Activated B cell treated with CpG ODN at 0.5 μM for 24 hours (primary cell): Measurements from ENCODE around the gene GJA3. TPM values are rescaled to one million over a fixed set of nuclear protein-coding genes. Genes with fewer than 3 reads are reported as not detected.
A peak's percentile ranks its signal among the peaks of the same experiment; 100 is the strongest.

Experiments used
- ATAC-seq: fragments of 200-7000 bp; cut with Tn5 transposase; one replicate; pipeline ENCODE4 v1.10.0; 2021; ENCODE audit warnings: low read depth, mild to moderate bottlenecking, moderate library complexity
- CTCF ChIA-PET: fragments of 350-600 bp; sonication (Branson Sonifier 250); formaldehyde crosslinking; loops from one replicate; lab custom pipeline; 2021; ENCODE audit warnings: antibody characterized with exemption; lab: Charles Lee
- POLR2A ChIA-PET: fragments of 350-600 bp; sonication (Branson Sonifier 250); formaldehyde crosslinking; loops from one replicate; lab custom pipeline; 2021; ENCODE audit warnings: antibody characterized with exemption; lab: Charles Lee
- DNase-seq: peaks from one replicate; pipeline ENCODE4 v3.0.0; 2022
- H3K27ac Mint-ChIP-seq: one replicate; pipeline ENCODE4 v1.8.0; 2020; ENCODE audit warnings: mixed read lengths
- H3K27me3 Mint-ChIP-seq: one replicate; pipeline ENCODE4 v1.8.0; 2021; ENCODE audit warnings: mixed read lengths
- H3K36me3 Mint-ChIP-seq: one replicate; pipeline ENCODE4 v1.8.0; 2021; ENCODE audit warnings: low read depth, mixed read lengths
- H3K4me1 Mint-ChIP-seq: one replicate; pipeline ENCODE4 v1.8.0; 2021; ENCODE audit warnings: mixed read lengths
- H3K4me3 Mint-ChIP-seq: one replicate; pipeline ENCODE4 v1.8.0; 2020; ENCODE audit warnings: mild to moderate bottlenecking, mixed read lengths
- H3K9me3 Mint-ChIP-seq: one replicate; pipeline ENCODE4 v1.8.0; 2020; ENCODE audit warnings: mixed read lengths
- intact Hi-C: fragments of 100-400 bp; cut with micrococcal nuclease; formaldehyde crosslinking; loops from one replicate; pipeline ENCODE4 v1.15.1; 2024
- total RNA-seq: library from RNA; stranded (reverse); gene quantifications from 2 replicates; pipeline ENCODE4 v1.2.3, GENCODE V29; 2022
- TF ChIP-seq, protein P1 (sequence below): fragments of 200-600 bp; IDR thresholded peaks from one replicate; pipeline ENCODE4 v1.8.0; 2022; ENCODE audit warnings: antibody characterized with exemption, mild to moderate bottlenecking

The GJA3 gene
- total RNA-seq, 1 donor from 2014 or later, result 0.09 TPM

DNA sequence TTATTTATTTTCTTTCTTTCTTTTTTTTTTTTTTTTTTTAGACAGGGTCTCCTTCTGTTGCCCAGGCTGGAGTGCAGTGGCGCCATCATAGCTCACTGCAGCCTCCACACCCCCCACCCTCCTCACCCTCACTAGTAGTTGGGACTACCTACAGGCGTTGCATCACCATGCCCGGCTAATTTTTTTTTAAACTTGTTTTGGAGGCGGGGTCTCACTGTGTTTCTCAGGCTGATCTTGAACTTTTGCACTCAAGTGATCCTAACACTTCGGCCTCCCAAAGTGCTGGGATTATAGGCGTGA is 33.6 kb downstream of the GJA3 start:
- no peak for DNase-seq
- Mint-ChIP-seq H3K27me3 (peaks cover 20% of the 10 kb centered on the region), H3K4me3 (peak overlapping the region; percentile 66), H3K27ac (no peak overlapping the region), H3K36me3 (no peaks in the 10 kb centered on the region), H3K9me3 (no peaks in the 10 kb centered on the region), H3K4me1 (peaks cover 11% of the 10 kb centered on the region)
- CTCF ChIA-PET, result interaction anchor here (1.0 to 1.9 kb wide), 2 partner anchors 9 to 35 kb away, joined by 4 to 8 read pairs; no protein-coding TSS in a partner anchor
- TF ChIP-seq, protein P1, sequence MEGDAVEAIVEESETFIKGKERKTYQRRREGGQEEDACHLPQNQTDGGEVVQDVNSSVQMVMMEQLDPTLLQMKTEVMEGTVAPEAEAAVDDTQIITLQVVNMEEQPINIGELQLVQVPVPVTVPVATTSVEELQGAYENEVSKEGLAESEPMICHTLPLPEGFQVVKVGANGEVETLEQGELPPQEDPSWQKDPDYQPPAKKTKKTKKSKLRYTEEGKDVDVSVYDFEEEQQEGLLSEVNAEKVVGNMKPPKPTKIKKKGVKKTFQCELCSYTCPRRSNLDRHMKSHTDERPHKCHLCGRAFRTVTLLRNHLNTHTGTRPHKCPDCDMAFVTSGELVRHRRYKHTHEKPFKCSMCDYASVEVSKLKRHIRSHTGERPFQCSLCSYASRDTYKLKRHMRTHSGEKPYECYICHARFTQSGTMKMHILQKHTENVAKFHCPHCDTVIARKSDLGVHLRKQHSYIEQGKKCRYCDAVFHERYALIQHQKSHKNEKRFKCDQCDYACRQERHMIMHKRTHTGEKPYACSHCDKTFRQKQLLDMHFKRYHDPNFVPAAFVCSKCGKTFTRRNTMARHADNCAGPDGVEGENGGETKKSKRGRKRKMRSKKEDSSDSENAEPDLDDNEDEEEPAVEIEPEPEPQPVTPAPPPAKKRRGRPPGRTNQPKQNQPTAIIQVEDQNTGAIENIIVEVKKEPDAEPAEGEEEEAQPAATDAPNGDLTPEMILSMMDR, result no peak
- intact Hi-C loops, result loop anchor here (5.0 kb wide), 1 partner anchor 935 kb away; the partner anchor contains the start of gene LATS2
- POLR2A ChIA-PET, result interaction anchor here (0.7 to 1.0 kb wide), 2 partner anchors 8 to 48 kb away, joined by 3 to 7 read pairs; no protein-coding TSS in a partner anchor
- ATAC-seq, result peak; percentile 19

DNA sequence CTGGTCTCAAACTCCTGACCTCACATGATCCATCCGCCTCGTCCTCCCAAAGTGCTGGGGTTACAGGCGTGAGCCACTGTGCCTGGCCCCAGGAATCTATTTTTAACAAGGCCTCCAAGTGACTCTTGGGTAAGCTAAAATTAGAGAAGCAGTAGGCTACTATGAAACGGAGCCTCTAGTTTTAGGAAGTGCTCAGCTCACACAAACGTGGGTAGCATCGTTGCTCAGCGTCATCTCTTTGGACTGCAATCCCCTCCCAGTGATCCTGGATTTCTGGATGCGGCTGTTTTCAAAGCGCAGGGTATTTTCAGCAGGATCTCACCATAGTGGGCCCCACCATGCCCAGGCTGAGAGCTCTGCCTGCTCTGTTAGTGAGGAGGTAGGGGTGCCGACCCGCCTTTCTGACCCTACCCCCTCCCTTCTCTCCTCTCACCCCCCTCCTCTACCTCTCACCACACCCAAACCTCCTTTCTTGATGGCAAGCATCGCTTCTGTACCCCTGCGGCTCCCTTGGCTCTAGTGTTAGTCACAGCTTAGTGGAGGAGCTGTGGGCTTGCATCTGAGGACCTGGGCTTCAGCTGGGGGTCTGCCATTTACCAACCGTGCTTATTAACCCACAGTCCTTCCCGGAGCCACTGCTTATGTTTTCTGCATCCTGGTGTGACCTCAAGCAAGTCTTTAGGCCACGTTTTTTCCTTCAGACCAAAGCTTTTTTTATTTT is 34.2 kb downstream of the GJA3 start:
- H3K4me1 Mint-ChIP-seq, result peaks cover 11% of the 10 kb centered on the region
- no peak overlapping the region for H3K4me3 Mint-ChIP-seq
- peaks cover 20% of the 10 kb centered on the region for H3K27me3 Mint-ChIP-seq
- intact Hi-C loops, result loop anchor here (5.0 kb wide), 1 partner anchor 936 kb away; the partner anchor contains the start of gene LATS2
- DNase-seq (no peak), ATAC-seq (no peak)
- H3K36me3 Mint-ChIP-seq, result no peaks in the 10 kb centered on the region
- TF ChIP-seq, protein P1, result no peak
- CTCF ChIA-PET, result no interaction called here
- H3K27ac Mint-ChIP-seq, result no peak overlapping the region
- no peaks in the 10 kb centered on the region for H3K9me3 Mint-ChIP-seq
- POLR2A ChIA-PET, result interaction anchor here (0.7 kb wide), 1 partner anchor 48 kb away, joined by 7 read pairs; no protein-coding TSS in a partner anchor

DNA sequence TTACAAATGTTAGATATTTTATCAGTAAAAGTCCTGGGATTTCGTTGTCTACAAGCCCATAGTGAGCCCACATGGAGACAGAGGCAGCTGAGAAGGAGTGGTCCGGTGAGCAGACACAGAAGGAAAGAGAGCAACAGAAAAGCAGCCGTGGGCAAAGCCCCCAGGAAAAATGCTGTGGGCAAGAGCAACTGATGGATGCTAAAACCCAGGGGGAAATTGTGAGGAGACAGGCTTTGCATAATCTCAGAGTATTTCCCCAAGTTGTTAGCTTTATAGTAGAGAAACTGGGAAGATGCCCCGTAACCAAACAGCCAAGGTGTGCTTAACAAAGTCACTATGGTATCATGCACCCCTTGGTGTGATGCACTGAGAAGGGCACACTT is 35.1 kb downstream of the GJA3 start:
- intact Hi-C loops, result loop anchor here (5.0 kb wide), 1 partner anchor 937 kb away; the partner anchor contains the start of gene LATS2
- H3K27me3 Mint-ChIP-seq, result peaks cover 22% of the 10 kb centered on the region
- peak overlapping the region; percentile 6 for H3K4me3 Mint-ChIP-seq
- TF ChIP-seq, protein P1, result no peak
- H3K4me1 Mint-ChIP-seq, result peaks cover 11% of the 10 kb centered on the region
- POLR2A ChIA-PET, result no interaction called here
- DNase-seq, result no peak
- H3K36me3 Mint-ChIP-seq, result no peaks in the 10 kb centered on the region
- H3K27ac Mint-ChIP-seq, result no peak overlapping the region
- ATAC-seq, result no peak
- no peaks in the 10 kb centered on the region for H3K9me3 Mint-ChIP-seq
- CTCF ChIA-PET, result no interaction called here

DNA sequence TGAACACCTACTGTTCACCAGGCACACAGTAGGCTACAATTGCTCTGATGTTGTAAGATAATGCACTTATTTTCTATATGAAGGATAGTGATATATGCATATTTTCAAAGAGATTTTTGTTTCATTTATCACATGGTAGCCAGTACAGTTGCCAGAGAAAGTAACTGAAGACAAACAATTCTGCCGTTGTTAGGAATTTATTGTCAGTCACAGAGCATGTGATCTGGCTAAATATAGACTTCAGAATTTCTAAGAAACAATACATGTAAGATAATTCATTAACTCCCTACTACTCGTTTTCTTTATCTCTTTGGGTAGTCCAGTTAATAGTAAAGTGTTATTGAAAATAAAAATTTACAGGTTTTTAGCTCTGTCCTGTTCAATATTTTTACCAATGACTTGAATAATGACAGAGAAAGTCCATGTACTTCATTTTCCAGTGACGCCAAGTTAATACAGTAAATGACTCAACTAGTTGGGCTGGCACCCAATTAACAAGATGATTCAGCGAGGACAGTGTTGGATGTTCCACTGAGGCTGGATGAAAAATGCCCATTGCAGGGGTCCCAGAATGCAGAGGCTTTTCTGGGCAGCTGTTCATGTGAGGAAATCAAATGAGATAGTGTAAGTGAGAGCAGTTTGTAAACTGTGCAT is 35.6 kb downstream of the GJA3 start:
- TF ChIP-seq, protein P1, result no peak
- intact Hi-C loops, result loop anchor here (5.0 kb wide), 1 partner anchor 937 kb away; the partner anchor contains the start of gene LATS2
- H3K9me3 Mint-ChIP-seq, result no peaks in the 10 kb centered on the region
- POLR2A ChIA-PET, result no interaction called here
- H3K4me3 Mint-ChIP-seq, result no peak overlapping the region
- no peaks in the 10 kb centered on the region for H3K36me3 Mint-ChIP-seq
- ATAC-seq (no peak), DNase-seq (no peak)
- CTCF ChIA-PET, result no interaction called here
- H3K27me3 Mint-ChIP-seq, result peaks cover 22% of the 10 kb centered on the region
- no peak overlapping the region for H3K27ac Mint-ChIP-seq
- H3K4me1 Mint-ChIP-seq, result peaks cover 11% of the 10 kb centered on the region

DNA sequence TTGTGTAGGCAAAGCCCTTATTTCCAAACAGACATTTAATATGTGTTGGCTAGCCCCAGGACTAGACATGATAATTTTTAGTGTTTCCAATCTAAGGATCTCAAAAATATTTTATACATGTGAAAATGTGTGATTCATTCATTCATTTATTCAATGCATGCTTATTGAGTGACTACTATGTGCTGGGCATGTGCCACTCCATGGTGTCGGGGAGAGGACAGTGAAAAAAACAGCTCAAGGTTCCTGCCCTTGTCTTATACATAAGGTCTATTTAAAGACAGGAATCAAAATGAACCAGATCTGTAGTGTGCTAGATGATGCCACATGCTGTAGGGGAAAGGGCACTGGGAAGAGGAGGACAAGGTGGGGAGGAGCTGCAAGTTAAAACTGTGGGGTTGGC is 36.5 kb downstream of the GJA3 start:
- Mint-ChIP-seq H3K4me1 (peaks cover 19% of the 10 kb centered on the region), H3K36me3 (no peaks in the 10 kb centered on the region), H3K9me3 (no peaks in the 10 kb centered on the region), H3K27me3 (peaks cover 30% of the 10 kb centered on the region), H3K4me3 (no peak overlapping the region), H3K27ac (no peak overlapping the region)
- TF ChIP-seq, protein P1, result no peak
- DNase-seq (no peak), ATAC-seq (no peak)
- intact Hi-C loops, result no loop called here
- POLR2A ChIA-PET, result no interaction called here
- CTCF ChIA-PET, result no interaction called here
